Measurements from ENCODE around the gene RPL18. TPM values are rescaled to one million over a fixed set of nuclear protein-coding genes. Genes with fewer than 3 reads are reported as not detected.
A peak's percentile ranks its signal among the peaks of the same experiment; 100 is the strongest.

RPL18 gene
- total and polyA plus RNA-seq, 2 experiments from 2014 or later, result 1,898 to 2,011 TPM

DNA sequence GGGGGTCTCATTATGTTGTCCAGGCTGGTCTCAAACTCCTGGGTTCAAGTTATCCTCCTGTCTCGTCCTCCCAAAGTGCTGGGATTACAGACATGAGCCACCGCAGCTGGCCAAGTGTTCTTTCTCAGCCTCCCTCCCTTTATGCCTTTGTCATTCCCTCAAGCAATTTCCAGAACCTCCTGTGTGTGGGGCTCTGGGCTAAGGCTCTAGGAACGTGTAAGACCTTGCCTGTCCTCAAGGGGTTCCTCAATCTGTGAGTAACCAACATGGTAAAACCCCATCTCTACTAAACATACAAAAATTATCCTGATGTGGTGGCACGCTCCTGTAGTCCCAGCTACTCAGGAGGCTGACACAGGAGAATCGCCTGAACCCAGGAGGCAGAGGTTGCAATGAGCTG, 28.0 kb downstream of the RPL18 start:
- ATAC-seq (peak; percentile 56), DNase-seq (ENCODE audit: low spot score) (peak; percentile 73)
- Histone ChIP-seq H3K27me3 (ENCODE audit: insufficient read depth) (no peaks in the 10 kb centered on the region), H4K20me1 (replicated peaks; ENCODE audit: insufficient read depth) (no peaks in the 10 kb centered on the region), H3K4me1 (ENCODE audit: insufficient read depth) (no peaks in the 10 kb centered on the region), H3K4me3 (no peak overlapping the region), H3K4me2 (no peak overlapping the region), H3K9me2 (ENCODE audit: insufficient read depth) (no peaks in the 10 kb centered on the region), H3K36me3 (ENCODE audit: insufficient read depth) (no peaks in the 10 kb centered on the region), H3F3A (replicated peaks; ENCODE audit: low read depth) (no peaks in the 10 kb centered on the region), H3K27ac (ENCODE audit: low read depth) (no peak overlapping the region), H3K79me2 (replicated peaks; ENCODE audit: insufficient read depth) (no peaks in the 10 kb centered on the region), H2AFZ (no peak overlapping the region)
- Mint-ChIP-seq H3K27me3 (ENCODE audit: insufficient read depth, low read depth, poor library complexity) (peaks cover 34% of the 10 kb centered on the region), H3K9me3 (no peaks in the 10 kb centered on the region; the same call in 2 of the 3 replicates), H3K36me3 (ENCODE audit: low read depth) (no peaks in the 10 kb centered on the region), H3K4me1 (peaks cover 4% of the 10 kb centered on the region; the same call in 2 of the 3 replicates), H3K4me3 (no peak overlapping the region), H3K27ac (no peak overlapping the region)
- no peak for TF ChIP-seq JUNB (IDR thresholded peaks at IDR 0.05; ENCODE audit: unreplicated experiment)
- TF ChIP-seq CTCF (conservative IDR thresholded peaks at IDR 0.05; ENCODE audit: low read depth in 2 of 2), result peak; percentile 44 to 49

DNA sequence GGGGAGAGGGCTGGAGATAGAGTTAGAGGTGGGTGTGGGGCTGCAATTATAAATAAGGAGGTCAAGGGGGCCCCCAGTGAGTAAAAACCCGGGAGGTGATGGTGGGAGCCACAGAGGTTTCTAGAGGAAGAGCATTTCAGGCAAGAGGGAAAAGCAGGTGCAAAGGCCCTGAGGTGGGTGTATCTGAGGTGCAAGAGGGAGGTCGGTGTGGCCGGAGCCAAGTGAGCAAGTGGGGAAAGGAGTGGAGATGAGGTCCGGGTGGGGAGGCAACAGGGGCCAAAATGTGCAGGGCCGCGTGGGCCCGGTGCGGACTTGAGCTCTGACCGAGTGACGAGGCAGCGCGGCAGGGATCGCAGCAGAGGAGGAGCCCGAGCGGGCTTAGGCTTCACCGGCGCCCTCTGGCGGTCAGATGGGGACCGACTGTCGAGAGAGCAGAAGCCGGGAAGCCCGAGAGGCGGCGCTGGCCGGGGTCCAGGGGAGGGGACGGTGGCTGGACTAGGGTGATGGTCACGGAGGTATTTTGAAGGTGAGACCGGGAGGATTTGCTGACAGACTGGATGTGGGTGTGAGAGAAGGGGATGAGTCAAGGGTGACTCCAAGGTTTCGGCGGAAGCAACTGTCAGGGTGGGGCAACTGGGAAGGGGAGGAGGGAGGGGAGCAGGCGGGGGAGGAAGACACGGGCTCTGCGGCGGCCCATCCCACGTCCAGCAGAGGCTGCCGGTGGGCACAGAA, 30.1 kb downstream of the RPL18 start:
- Histone ChIP-seq H3K79me2 (replicated peaks; ENCODE audit: insufficient read depth) (no peaks in the 10 kb centered on the region), H3K4me1 (ENCODE audit: insufficient read depth) (no peaks in the 10 kb centered on the region), H3F3A (replicated peaks; ENCODE audit: low read depth) (no peaks in the 10 kb centered on the region), H3K27me3 (ENCODE audit: insufficient read depth) (no peaks in the 10 kb centered on the region), H3K27ac (ENCODE audit: low read depth) (no peak overlapping the region), H3K4me2 (peak overlapping the region; percentile 81), H3K4me3 (peak overlapping the region; percentile 61), H3K9me2 (ENCODE audit: insufficient read depth) (no peaks in the 10 kb centered on the region), H2AFZ (peak overlapping the region; percentile 99), H4K20me1 (replicated peaks; ENCODE audit: insufficient read depth) (no peaks in the 10 kb centered on the region), H3K36me3 (ENCODE audit: insufficient read depth) (no peaks in the 10 kb centered on the region)
- Mint-ChIP-seq H3K9me3 (peaks cover 2% of the 10 kb centered on the region), H3K27me3 (ENCODE audit: insufficient read depth, low read depth, poor library complexity) (peaks cover 36% of the 10 kb centered on the region), H3K4me1 (peaks cover 8% of the 10 kb centered on the region), H3K36me3 (ENCODE audit: low read depth) (no peaks in the 10 kb centered on the region), H3K27ac (no peak overlapping the region), H3K4me3 (peak overlapping the region; percentile 69)
- peak; percentile 82 for ATAC-seq
- peak; percentile 97 for DNase-seq (ENCODE audit: low spot score)
- TF ChIP-seq NANOG (IDR thresholded peaks at IDR 0.05; ENCODE audit: borderline replicate concordance), result no peak
- no peak for TF ChIP-seq REST (IDR thresholded peaks at IDR 0.05; ENCODE audit: unreplicated experiment)
- no peak for TF ChIP-seq JUNB (IDR thresholded peaks at IDR 0.05; ENCODE audit: unreplicated experiment)
- TF ChIP-seq POLR2AphosphoS5 (IDR thresholded peaks at IDR 0.05; ENCODE audit: low read depth), result no peak
- peak; percentile 85 to 94 for TF ChIP-seq CTCF (conservative IDR thresholded peaks at IDR 0.05; ENCODE audit: low read depth in 2 of 2)
- no peak for TF ChIP-seq EZH2phosphoT487 (IDR thresholded peaks at IDR 0.05; ENCODE audit: unreplicated experiment)
- TF ChIP-seq EZH2 (IDR thresholded peaks at IDR 0.05; ENCODE audit: low read depth, unreplicated experiment), result no peak
- no peak for TF ChIP-seq ZNF331 (CRISPR knock-in tag; IDR thresholded peaks at IDR 0.05; ENCODE audit: low read depth)
